DND-41 (cell line): ENCODE data around the gene AMOT.

Source experiments
- EZH2 ChIP-seq: IDR thresholded peaks from 3 replicates; pipeline ENCODE4 v1.6.1; 2012; ENCODE audit warnings: borderline replicate concordance, low read depth, mild to moderate bottlenecking, moderate library complexity, low read length, inconsistent platforms; ENCODE audit not compliant: severe bottlenecking
- TF ChIP-seq, protein P1 (sequence below): IDR thresholded peaks from 2 replicates; pipeline ENCODE4 v1.5.1; 2012; ENCODE audit warnings: borderline replicate concordance, low read length, moderate library complexity, mild to moderate bottlenecking; ENCODE audit not compliant: poor library complexity, severe bottlenecking; ENCODE audit errors: extremely low read depth

DNA sequence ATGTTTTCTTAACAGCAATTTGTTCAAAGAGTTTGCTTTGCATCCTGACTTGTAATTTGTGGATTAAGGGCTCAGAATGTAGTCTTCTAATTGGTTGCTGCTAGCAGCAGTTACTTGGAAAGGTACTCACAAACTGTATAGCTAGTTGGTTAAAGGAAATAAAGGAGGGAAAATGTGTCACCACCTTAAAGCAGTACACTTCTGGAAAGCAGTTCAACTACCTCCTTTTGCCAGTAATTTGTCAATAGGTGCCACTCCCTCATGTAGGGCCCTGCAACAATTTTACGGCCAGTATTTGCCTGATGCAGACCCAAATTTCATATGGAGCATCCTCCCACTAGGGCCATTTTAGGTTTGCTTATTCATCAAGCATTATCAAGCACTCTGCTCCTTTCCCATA, 20.8 kb downstream of the AMOT start:
- TF ChIP-seq, protein P1, sequence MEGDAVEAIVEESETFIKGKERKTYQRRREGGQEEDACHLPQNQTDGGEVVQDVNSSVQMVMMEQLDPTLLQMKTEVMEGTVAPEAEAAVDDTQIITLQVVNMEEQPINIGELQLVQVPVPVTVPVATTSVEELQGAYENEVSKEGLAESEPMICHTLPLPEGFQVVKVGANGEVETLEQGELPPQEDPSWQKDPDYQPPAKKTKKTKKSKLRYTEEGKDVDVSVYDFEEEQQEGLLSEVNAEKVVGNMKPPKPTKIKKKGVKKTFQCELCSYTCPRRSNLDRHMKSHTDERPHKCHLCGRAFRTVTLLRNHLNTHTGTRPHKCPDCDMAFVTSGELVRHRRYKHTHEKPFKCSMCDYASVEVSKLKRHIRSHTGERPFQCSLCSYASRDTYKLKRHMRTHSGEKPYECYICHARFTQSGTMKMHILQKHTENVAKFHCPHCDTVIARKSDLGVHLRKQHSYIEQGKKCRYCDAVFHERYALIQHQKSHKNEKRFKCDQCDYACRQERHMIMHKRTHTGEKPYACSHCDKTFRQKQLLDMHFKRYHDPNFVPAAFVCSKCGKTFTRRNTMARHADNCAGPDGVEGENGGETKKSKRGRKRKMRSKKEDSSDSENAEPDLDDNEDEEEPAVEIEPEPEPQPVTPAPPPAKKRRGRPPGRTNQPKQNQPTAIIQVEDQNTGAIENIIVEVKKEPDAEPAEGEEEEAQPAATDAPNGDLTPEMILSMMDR, result no peak
- no peak for TF ChIP-seq EZH2
